ENCODE data around the gene SEMA4C.

The SEMA4C gene

DNA sequence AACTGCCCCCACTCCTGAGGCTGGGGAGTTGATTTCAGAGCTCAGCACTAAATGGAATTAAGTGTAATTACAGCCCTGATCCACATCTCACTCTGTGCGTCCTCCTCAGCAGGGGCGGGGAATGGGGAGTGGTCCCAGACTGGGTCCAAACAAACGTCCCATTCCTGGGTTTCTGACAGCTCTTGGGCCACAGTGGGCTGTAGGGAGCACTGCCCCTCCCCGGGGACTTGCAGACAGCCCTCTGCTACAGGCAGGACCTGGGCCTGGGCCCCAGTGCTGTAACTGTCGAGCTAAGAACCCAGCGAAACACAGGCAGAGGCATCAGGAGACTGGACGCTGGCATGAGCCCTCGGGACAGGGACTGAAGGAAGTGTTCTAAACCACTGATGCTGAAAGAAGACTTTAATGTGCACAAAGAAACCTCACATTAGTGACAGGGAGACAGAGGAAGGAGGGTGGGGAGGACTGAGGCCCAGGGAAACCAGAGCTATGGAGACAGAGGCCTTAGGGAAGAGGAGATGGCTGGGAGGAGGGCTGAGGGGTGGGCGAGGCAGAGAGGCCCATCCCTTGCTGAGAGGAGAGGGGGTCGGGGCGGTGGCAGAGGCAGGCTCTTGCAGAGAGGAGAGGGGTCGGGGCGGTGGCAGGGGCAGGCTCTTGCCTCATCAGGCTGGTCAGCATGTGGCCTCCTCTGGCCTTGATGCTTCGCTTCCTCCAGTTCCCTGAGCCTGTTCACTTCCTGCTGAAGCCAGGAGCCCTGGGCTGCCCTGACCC is 5.8 kb upstream of the SEMA4C start:
- no peak for DNase-seq (ENCODE audit: low read depth in 1 of 2, low spot score in 1 of 2)
- no peak for TF ChIP-seq POLR2AphosphoS5 (IDR thresholded peaks at IDR 0.05; ENCODE audit: low read depth)
- no peak for TF ChIP-seq CTCF (IDR thresholded peaks at IDR 0.05; ENCODE audit: insufficient read depth, low read length)
- no peak for TF ChIP-seq SPI1 (IDR thresholded peaks at IDR 0.05; ENCODE audit: borderline replicate concordance, low read depth)
- TF ChIP-seq, protein P1, sequence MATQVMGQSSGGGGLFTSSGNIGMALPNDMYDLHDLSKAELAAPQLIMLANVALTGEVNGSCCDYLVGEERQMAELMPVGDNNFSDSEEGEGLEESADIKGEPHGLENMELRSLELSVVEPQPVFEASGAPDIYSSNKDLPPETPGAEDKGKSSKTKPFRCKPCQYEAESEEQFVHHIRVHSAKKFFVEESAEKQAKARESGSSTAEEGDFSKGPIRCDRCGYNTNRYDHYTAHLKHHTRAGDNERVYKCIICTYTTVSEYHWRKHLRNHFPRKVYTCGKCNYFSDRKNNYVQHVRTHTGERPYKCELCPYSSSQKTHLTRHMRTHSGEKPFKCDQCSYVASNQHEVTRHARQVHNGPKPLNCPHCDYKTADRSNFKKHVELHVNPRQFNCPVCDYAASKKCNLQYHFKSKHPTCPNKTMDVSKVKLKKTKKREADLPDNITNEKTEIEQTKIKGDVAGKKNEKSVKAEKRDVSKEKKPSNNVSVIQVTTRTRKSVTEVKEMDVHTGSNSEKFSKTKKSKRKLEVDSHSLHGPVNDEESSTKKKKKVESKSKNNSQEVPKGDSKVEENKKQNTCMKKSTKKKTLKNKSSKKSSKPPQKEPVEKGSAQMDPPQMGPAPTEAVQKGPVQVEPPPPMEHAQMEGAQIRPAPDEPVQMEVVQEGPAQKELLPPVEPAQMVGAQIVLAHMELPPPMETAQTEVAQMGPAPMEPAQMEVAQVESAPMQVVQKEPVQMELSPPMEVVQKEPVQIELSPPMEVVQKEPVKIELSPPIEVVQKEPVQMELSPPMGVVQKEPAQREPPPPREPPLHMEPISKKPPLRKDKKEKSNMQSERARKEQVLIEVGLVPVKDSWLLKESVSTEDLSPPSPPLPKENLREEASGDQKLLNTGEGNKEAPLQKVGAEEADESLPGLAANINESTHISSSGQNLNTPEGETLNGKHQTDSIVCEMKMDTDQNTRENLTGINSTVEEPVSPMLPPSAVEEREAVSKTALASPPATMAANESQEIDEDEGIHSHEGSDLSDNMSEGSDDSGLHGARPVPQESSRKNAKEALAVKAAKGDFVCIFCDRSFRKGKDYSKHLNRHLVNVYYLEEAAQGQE (IDR thresholded peaks at IDR 0.05; ENCODE audit: insufficient replicate concordance, low read depth): no peak
- TF ChIP-seq GABPA (IDR thresholded peaks at IDR 0.05; ENCODE audit: low read depth): no peak
- peaks cover 19% of the 10 kb centered on the region for H3K27me3 ChIP-seq (ENCODE audit: insufficient read depth, poor library complexity, severe bottlenecking)
- H3K27ac ChIP-seq (replicated peaks): no peak overlapping the region
- H3K4me3 ChIP-seq (replicated peaks; ENCODE audit: insufficient read depth, low read length): no peak overlapping the region

- TF ChIP-seq SPI1 (IDR thresholded peaks at IDR 0.05; ENCODE audit: borderline replicate concordance, low read depth) (peak; percentile 14; the same call in 1 of the 2 replicates), CTCF (IDR thresholded peaks at IDR 0.05; ENCODE audit: insufficient read depth, low read length) (no peak), GABPA (IDR thresholded peaks at IDR 0.05; ENCODE audit: low read depth) (no peak), POLR2AphosphoS5 (IDR thresholded peaks at IDR 0.05; ENCODE audit: low read depth) (no peak)
- H3K27ac ChIP-seq (replicated peaks): no peak overlapping the region
- no peak for DNase-seq (ENCODE audit: low read depth in 1 of 2, low spot score in 1 of 2)
- peaks cover 26% of the 10 kb centered on the region for H3K27me3 ChIP-seq (ENCODE audit: insufficient read depth, poor library complexity, severe bottlenecking)
- H3K4me3 ChIP-seq (replicated peaks; ENCODE audit: insufficient read depth, low read length): no peak overlapping the region
Observed at GRCh38 chr2:96874198-96874831, 4.4 kb upstream of the SEMA4C start.

- H3K27ac ChIP-seq (replicated peaks): no peak overlapping the region
- peaks cover 26% of the 10 kb centered on the region for H3K27me3 ChIP-seq (ENCODE audit: insufficient read depth, poor library complexity, severe bottlenecking)
- no peak overlapping the region for H3K4me3 ChIP-seq (replicated peaks; ENCODE audit: insufficient read depth, low read length)
- DNase-seq (ENCODE audit: low read depth in 1 of 2, low spot score in 1 of 2): no peak
- no peak for TF ChIP-seq GABPA (IDR thresholded peaks at IDR 0.05; ENCODE audit: low read depth)
- no peak for TF ChIP-seq CTCF (IDR thresholded peaks at IDR 0.05; ENCODE audit: insufficient read depth, low read length)
- no peak for TF ChIP-seq POLR2AphosphoS5 (IDR thresholded peaks at IDR 0.05; ENCODE audit: low read depth)
- TF ChIP-seq SPI1 (IDR thresholded peaks at IDR 0.05; ENCODE audit: borderline replicate concordance, low read depth): no peak
- TF ChIP-seq, protein P1 (IDR thresholded peaks at IDR 0.05; ENCODE audit: insufficient replicate concordance, low read depth): no peak
Observed at GRCh38 chr2:96873651-96874096, 3.8 kb upstream of the SEMA4C start.
